GM12878 (cell line): ENCODE results near the gene ACVR1. TPM values are rescaled to one million over a fixed set of nuclear protein-coding genes. Genes with fewer than 3 reads are reported as not detected.

Experiments
- ATAC-seq: fragments of 200-7000 bp; cut with Tn5 transposase; 3 replicates; pipeline ENCODE4 v1.9.1; 2020; ENCODE audit warnings: mild to moderate bottlenecking, moderate library complexity
- BruUV-seq: library from RNA; stranded (reverse); fragments of 400-500 nt; replicated peaks from 2 replicates; lab custom pipeline; 2021; lab: Mats Ljungman, UMichigan
- CTCF ChIA-PET: fragments of 300-600 bp; sonication (Branson Sonifier 250); formaldehyde crosslinking; extraction: SDS; loops from one replicate; lab custom pipeline; 2021; ENCODE audit warnings: inconsistent platforms; lab: Yijun Ruan, JAX
- POLR2A ChIA-PET: fragments of 350-600 bp; formaldehyde crosslinking; extraction: SDS; loops from one replicate; lab custom pipeline; 2021; ENCODE audit warnings: inconsistent platforms; lab: Charles Lee
- RAD21 ChIA-PET: fragments of 300-600 bp; sonication (Branson Sonifier 250); formaldehyde crosslinking; loops from one replicate; lab custom pipeline; 2023; ENCODE audit warnings: antibody characterized with exemption; ENCODE audit not compliant: unreplicated experiment; lab: Charles Lee
- SMC1A ChIA-PET: fragments of 300-600 bp; sonication (Branson Sonifier 250); formaldehyde crosslinking; loops from one replicate; lab custom pipeline; 2023; ENCODE audit not compliant: unreplicated experiment, uncharacterized antibody; lab: Charles Lee
- DNase-seq: peaks from one replicate; pipeline ENCODE4 v3.0.0-alpha.2; 2011; ENCODE audit warnings: low read depth, low spot score
- FAIRE-seq: peaks from 3 replicates; lab custom pipeline; 2011; peaks lifted over from hg19 to GRCh38; lab: Jason Lieb, UNC
- H2AFZ ChIP-seq: 2 replicates; pipeline ENCODE4 v1.6.0; 2011; ENCODE audit warnings: low read depth, low read length, control low read depth; ENCODE audit not compliant: control insufficient read depth
- H3K27ac ChIP-seq: 2 replicates; pipeline ENCODE4 v1.5.1; 2011; ENCODE audit warnings: control low read depth; ENCODE audit not compliant: control insufficient read depth, insufficient read depth
- H3K27me3 ChIP-seq, 2 experiments: replicated peaks in 1 of 2; 2 replicates each; pipeline versions ENCODE4 v1.6.0 to v1.6.1; 2011; ENCODE audit warnings: low read length in 1 of 2; ENCODE audit not compliant: control insufficient read depth in 2 of 2, insufficient read depth in 2 of 2
- H3K36me3 ChIP-seq, 2 experiments: 2 replicates each; pipeline ENCODE4 v1.5.1; 2011; ENCODE audit warnings: low read length in 1 of 2; ENCODE audit not compliant: control insufficient read depth in 2 of 2, insufficient read depth in 2 of 2
- H3K4me1 ChIP-seq: 2 replicates; pipeline ENCODE4 v1.6.1; 2011; ENCODE audit warnings: mild to moderate bottlenecking, low read length, moderate library complexity, mixed read lengths; ENCODE audit not compliant: control insufficient read depth, insufficient read depth
- H3K4me2 ChIP-seq: 2 replicates; pipeline ENCODE4 v1.6.0; 2011; ENCODE audit warnings: control low read depth; ENCODE audit not compliant: control insufficient read depth, insufficient read depth
- H3K4me3 ChIP-seq: fragments of 200-600 bp; sonication (generic); 2 replicates; pipeline ENCODE4 v1.5.1; 2016
- H3K79me2 ChIP-seq: 2 replicates; pipeline ENCODE4 v1.6.0; 2011; ENCODE audit warnings: low read length; ENCODE audit not compliant: control insufficient read depth, insufficient read depth
- H3K9ac ChIP-seq: 2 replicates; pipeline ENCODE4 v1.8.0; 2011; ENCODE audit warnings: low read length, control low read depth, mixed read lengths; ENCODE audit not compliant: control insufficient read depth, insufficient read depth
- H3K9me3 ChIP-seq: replicated peaks from 3 replicates; pipeline ENCODE4 v1.5.1; 2011; ENCODE audit warnings: mild to moderate bottlenecking, low read length; ENCODE audit not compliant: control insufficient read depth, insufficient read depth
- H4K20me1 ChIP-seq: 2 replicates; pipeline ENCODE4 v1.6.0; 2011; ENCODE audit not compliant: control insufficient read depth, insufficient read depth
- CBX3 ChIP-seq: fragments of 200-600 bp; sonication (generic); IDR thresholded peaks from 2 replicates; pipeline ENCODE4 v1.6.1; 2016; ENCODE audit warnings: low read depth, borderline replicate concordance
- EED ChIP-seq: sonication (generic); IDR thresholded peaks from 2 replicates; pipeline ENCODE4 v1.6.1; 2016; ENCODE audit warnings: antibody characterized with exemption, low read depth
- ETV6 ChIP-seq, 2 experiments: fragments of 450-650 bp in 1 of 2; IDR thresholded peaks in 1 of 2; conservative IDR thresholded peaks in 1 of 2; 2 replicates each; pipeline ENCODE4 v1.6.1; 2014; ENCODE audit warnings: antibody characterized with exemption in 1 of 2, borderline replicate concordance in 1 of 2, low read depth in 1 of 2, mild to moderate bottlenecking in 1 of 2, moderate library complexity in 1 of 2
- JUNB ChIP-seq: IDR thresholded peaks from 2 replicates; pipeline ENCODE4 v1.6.1; 2016; ENCODE audit warnings: antibody characterized with exemption, mild to moderate bottlenecking
- PAX8 ChIP-seq: fragments of 450-650 bp; IDR thresholded peaks from 2 replicates; pipeline ENCODE4 v1.6.1; 2017; ENCODE audit warnings: mild to moderate bottlenecking, moderate library complexity
- POLR2A ChIP-seq: IDR thresholded peaks from 2 replicates; pipeline ENCODE4 v1.6.1; 2011; ENCODE audit warnings: low read depth, mild to moderate bottlenecking, low read length
- RAD21 ChIP-seq: IDR thresholded peaks from 2 replicates; pipeline ENCODE4 v1.6.1; 2011; ENCODE audit warnings: mild to moderate bottlenecking, low read depth, low read length, moderate library complexity; ENCODE audit not compliant: insufficient read depth
- SMC3 ChIP-seq: IDR thresholded peaks from 2 replicates; pipeline ENCODE4 v1.6.1; 2011; ENCODE audit warnings: low read length, improper control_type of control experiment, borderline replicate concordance
- SREBF1 ChIP-seq: IDR thresholded peaks from 2 replicates; pipeline ENCODE4 v1.6.1; 2012; ENCODE audit warnings: mild to moderate bottlenecking, low read length
- TCF3 ChIP-seq: IDR thresholded peaks from 2 replicates; pipeline ENCODE4 v1.6.1; 2012; ENCODE audit warnings: low read depth, mild to moderate bottlenecking, low read length, borderline replicate concordance; ENCODE audit not compliant: insufficient read depth
- ZNF592 ChIP-seq: fragments of 450-650 bp; IDR thresholded peaks from 2 replicates; pipeline ENCODE4 v1.6.1; 2017; ENCODE audit warnings: mild to moderate bottlenecking, moderate library complexity
- WGBS: methylation state at CpG from one replicate; pipeline ENCODE4 v1.1.6; 2016; ENCODE audit warnings: low lambda C conversion rate; ENCODE audit not compliant: insufficient replicate concordance, insufficient coverage; ENCODE audit errors: missing lambda C conversion rate; 5-methylcytosine and 5-hydroxymethylcytosine counted together
- in situ Hi-C: fragments of 300-500 bp; cut with MboI; formaldehyde crosslinking; loops from 9 replicates; pipeline ENCODE4 v1.14.3; 2018; ENCODE audit warnings: mixed read lengths
- intact Hi-C: fragments of 100-400 bp; cut with micrococcal nuclease; formaldehyde crosslinking; loops from one replicate; pipeline ENCODE4 v1.14.2; 2022; ENCODE audit not compliant: unreplicated experiment
- polyA plus RNA-seq, 11 experiments: library from polyadenylated mRNA; depleted of rRNA in 4 of 11; unstranded in 6 of 11; stranded (reverse) in 5 of 11; fragments of >200 nt; fragmentation: Nextera tagmentation in 4 of 11; fragmentation: Illumina TruSeq in 1 of 11; extraction: Ambion mirVana in 4 of 11; extraction: Trizol in 1 of 11; gene quantifications; 1 replicate in 1 of 11; 2 replicates in 10 of 11; pipeline versions ENCODE4 v1.2.1 to v1.2.3, GENCODE V29; 2011 to 2016; ENCODE audit warnings: inconsistent platforms in 2 of 11, missing spikeins in 2 of 11, low read depth in 1 of 11
- total RNA-seq, 4 experiments: library from RNA; depleted of rRNA in 3 of 4; stranded (reverse); fragments of >200 nt in 3 of 4; fragmentation: Illumina TruSeq in 1 of 4; extraction: Trizol in 1 of 4; gene quantifications; 2 replicates each; pipeline versions ENCODE4 v1.2.1 to v1.2.3, GENCODE V29; 2013 to 2021
- TF ChIP-seq, protein P1 (sequence below), 3 experiments: IDR thresholded peaks in 2 of 3; conservative IDR thresholded peaks in 1 of 3; 2 replicates each; pipeline ENCODE4 v1.5.1; 2011; ENCODE audit warnings: low read depth in 3 of 3, low read length in 3 of 3, mild to moderate bottlenecking in 3 of 3, control low read depth in 2 of 3, moderate library complexity in 2 of 3, inconsistent platforms in 1 of 3, mixed read lengths in 1 of 3; ENCODE audit not compliant: control insufficient read depth in 2 of 3, insufficient read depth in 1 of 3; ENCODE audit errors: extremely low read depth in 1 of 3
- TF ChIP-seq, protein P2 (sequence below): IDR thresholded peaks from 2 replicates; pipeline ENCODE4 v1.6.1; 2011; ENCODE audit warnings: mild to moderate bottlenecking, low read depth, low read length, moderate library complexity; ENCODE audit not compliant: insufficient replicate concordance

Gene ACVR1
- total and polyA plus RNA-seq, 10 of the 15 experiments (the other 5 are each of a cell fraction or from before 2014, with no cell fraction given), result 0.06 to 0.24 (median 0.14) TPM; not detected in 4

- no peak for TF ChIP-seq ZNF592
- no peak for TF ChIP-seq TCF3
- TF ChIP-seq SREBF1, result no peak
- no peak for TF ChIP-seq ETV6 (conservative IDR thresholded peaks at IDR 0.05 in 1 of 2, IDR thresholded peaks at IDR 0.05 in 1 of 2; ENCODE audit: borderline replicate concordance in 1 of 2, low read depth in 1 of 2)
Measured at GRCh38 chr2:157779794-157780193, 96.3 kb downstream of the ACVR1 start (continued).

- BruUV-seq, result no TSS peak
- DNase-seq, result no peak
- Histone ChIP-seq H3K4me1 (no peaks in the 10 kb centered on the region), H4K20me1 (no peaks in the 10 kb centered on the region), H3K9me3 (no peaks in the 10 kb centered on the region), H3K27me3 (peaks cover 0 to 1% of the 10 kb centered on the region in 2 experiments; a peak in 3 of 4 replicates), H3K4me3 (no peak overlapping the region), H2AFZ (no peak overlapping the region), H3K9ac (no peak overlapping the region), H3K4me2 (no peak overlapping the region), H3K27ac (no peak overlapping the region), H3K36me3 (no peaks in the 10 kb centered on the region), H3K79me2 (no peaks in the 10 kb centered on the region)
- in situ Hi-C loops (loop anchor here (10.0 kb wide), 1 partner anchor 227 kb away; no protein-coding TSS in a partner anchor), intact Hi-C loops (loop anchor here (1.0 to 10.0 kb wide), 2 partner anchors 233 to 977 kb away; no protein-coding TSS in a partner anchor)
- no peak for ATAC-seq
- POLR2A ChIA-PET, result no interaction called here
- no peak for FAIRE-seq
- 56% methylated on average over 4 of the region's 4 CpGs for WGBS
- CTCF ChIA-PET, result no interaction called here
- SMC1A ChIA-PET, result no interaction called here
- RAD21 ChIA-PET, result no interaction called here
- TF ChIP-seq PAX8 (no peak), EED (no peak), SMC3 (peak; percentile 11; the same call in 1 of the 2 replicates), POLR2A (no peak), CBX3 (no peak), RAD21 (peak; percentile 60), JUNB (no peak)
- TF ChIP-seq, protein P1, sequence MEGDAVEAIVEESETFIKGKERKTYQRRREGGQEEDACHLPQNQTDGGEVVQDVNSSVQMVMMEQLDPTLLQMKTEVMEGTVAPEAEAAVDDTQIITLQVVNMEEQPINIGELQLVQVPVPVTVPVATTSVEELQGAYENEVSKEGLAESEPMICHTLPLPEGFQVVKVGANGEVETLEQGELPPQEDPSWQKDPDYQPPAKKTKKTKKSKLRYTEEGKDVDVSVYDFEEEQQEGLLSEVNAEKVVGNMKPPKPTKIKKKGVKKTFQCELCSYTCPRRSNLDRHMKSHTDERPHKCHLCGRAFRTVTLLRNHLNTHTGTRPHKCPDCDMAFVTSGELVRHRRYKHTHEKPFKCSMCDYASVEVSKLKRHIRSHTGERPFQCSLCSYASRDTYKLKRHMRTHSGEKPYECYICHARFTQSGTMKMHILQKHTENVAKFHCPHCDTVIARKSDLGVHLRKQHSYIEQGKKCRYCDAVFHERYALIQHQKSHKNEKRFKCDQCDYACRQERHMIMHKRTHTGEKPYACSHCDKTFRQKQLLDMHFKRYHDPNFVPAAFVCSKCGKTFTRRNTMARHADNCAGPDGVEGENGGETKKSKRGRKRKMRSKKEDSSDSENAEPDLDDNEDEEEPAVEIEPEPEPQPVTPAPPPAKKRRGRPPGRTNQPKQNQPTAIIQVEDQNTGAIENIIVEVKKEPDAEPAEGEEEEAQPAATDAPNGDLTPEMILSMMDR (IDR thresholded peaks at IDR 0.05 in 2 of 3, conservative IDR thresholded peaks at IDR 0.05 in 1 of 3; ENCODE audit: control insufficient read depth in 2 of 3, extremely low read depth in 1 of 3, insufficient read depth in 1 of 3, low read depth in 3 of 3, low read length in 3 of 3), result peak; percentile 18 to 37 (median 34); a peak in 4 of 6 replicates
- TF ChIP-seq, protein P2, sequence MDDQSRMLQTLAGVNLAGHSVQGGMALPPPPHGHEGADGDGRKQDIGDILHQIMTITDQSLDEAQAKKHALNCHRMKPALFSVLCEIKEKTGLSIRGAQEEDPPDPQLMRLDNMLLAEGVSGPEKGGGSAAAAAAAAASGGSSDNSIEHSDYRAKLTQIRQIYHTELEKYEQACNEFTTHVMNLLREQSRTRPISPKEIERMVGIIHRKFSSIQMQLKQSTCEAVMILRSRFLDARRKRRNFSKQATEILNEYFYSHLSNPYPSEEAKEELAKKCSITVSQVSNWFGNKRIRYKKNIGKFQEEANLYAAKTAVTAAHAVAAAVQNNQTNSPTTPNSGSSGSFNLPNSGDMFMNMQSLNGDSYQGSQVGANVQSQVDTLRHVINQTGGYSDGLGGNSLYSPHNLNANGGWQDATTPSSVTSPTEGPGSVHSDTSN, result no peak
- TF ChIP-seq, all 136 proteins: peak for 3
Measured at GRCh38 chr2:157777427-157777826, 98.7 kb downstream of the ACVR1 start.
